Astrocyte (in vitro differentiated cells and primary cell): ENCODE data around the gene IBA57.

Source experiments
- EZH2 ChIP-seq: IDR thresholded peaks from 2 replicates; pipeline ENCODE4 v1.6.1; 2012; ENCODE audit warnings: mild to moderate bottlenecking, low read length, inconsistent platforms; ENCODE audit not compliant: insufficient read depth
- TF ChIP-seq, protein P1 (sequence below): IDR thresholded peaks from 2 replicates; pipeline ENCODE4 v1.5.1; 2011; ENCODE audit warnings: low read depth, mild to moderate bottlenecking, inconsistent platforms, low read length, moderate library complexity; ENCODE audit not compliant: insufficient read depth

DNA sequence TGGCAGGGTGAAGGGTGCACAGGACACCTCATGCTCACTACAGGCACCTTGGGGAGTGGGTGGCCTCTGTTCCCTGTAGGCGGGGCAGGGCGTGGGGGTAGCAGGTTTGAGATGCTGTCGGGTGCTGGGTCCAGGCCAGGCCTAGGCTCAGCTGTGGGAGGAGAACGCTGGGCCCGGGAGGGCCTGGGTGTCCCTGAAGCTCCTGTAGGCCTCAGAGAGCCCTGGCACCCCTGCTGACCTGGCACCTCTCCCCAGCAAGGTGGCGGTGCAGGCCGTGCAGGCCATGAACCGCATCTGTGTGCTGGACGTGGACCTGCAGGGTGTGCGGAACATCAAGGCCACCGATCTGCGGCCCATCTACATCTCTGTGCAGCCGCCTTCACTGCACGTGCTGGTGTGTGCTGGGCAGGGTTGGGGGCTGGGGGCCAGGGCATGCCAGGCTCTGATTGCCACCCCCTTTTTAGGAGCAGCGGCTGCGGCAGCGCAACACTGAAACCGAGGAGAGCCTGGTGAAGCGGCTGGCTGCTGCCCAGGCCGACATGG is 18.4 kb upstream of the IBA57 start:
- TF ChIP-seq, protein P1, sequence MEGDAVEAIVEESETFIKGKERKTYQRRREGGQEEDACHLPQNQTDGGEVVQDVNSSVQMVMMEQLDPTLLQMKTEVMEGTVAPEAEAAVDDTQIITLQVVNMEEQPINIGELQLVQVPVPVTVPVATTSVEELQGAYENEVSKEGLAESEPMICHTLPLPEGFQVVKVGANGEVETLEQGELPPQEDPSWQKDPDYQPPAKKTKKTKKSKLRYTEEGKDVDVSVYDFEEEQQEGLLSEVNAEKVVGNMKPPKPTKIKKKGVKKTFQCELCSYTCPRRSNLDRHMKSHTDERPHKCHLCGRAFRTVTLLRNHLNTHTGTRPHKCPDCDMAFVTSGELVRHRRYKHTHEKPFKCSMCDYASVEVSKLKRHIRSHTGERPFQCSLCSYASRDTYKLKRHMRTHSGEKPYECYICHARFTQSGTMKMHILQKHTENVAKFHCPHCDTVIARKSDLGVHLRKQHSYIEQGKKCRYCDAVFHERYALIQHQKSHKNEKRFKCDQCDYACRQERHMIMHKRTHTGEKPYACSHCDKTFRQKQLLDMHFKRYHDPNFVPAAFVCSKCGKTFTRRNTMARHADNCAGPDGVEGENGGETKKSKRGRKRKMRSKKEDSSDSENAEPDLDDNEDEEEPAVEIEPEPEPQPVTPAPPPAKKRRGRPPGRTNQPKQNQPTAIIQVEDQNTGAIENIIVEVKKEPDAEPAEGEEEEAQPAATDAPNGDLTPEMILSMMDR, result no peak
- no peak for TF ChIP-seq EZH2
